RWPE2 (cell line): ENCODE data around the gene KHNYN.

Experiments used
- ATAC-seq: fragments of 200-7000 bp; cut with Tn5 transposase; 3 replicates; pipeline ENCODE4 v1.9.1; 2021; ENCODE audit warnings: low read depth
- DNase-seq: peaks from one replicate; pipeline ENCODE4 v3.0.0-alpha.2; 2020; ENCODE audit warnings: low spot score
- H3K27ac ChIP-seq: fragments of 450-650 bp; 2 replicates; pipeline ENCODE4 v1.5.1; 2017; ENCODE audit warnings: mild to moderate bottlenecking; ENCODE audit not compliant: poor library complexity, severe bottlenecking
- H3K27me3 ChIP-seq: fragments of 250-450 bp; sonication (Bioruptor Pico); 2 replicates; pipeline ENCODE4 v1.5.1; 2021; ENCODE audit warnings: mild to moderate bottlenecking, moderate library complexity; ENCODE audit not compliant: insufficient read depth, poor library complexity, severe bottlenecking
- H3K36me3 ChIP-seq: fragments of 250-450 bp; sonication (Bioruptor Pico); 2 replicates; pipeline ENCODE4 v1.5.1; 2020; ENCODE audit warnings: low read depth, mild to moderate bottlenecking, moderate library complexity
- H3K4me1 ChIP-seq: fragments of 250-450 bp; sonication (Bioruptor Pico); 2 replicates; pipeline ENCODE4 v1.5.1; 2021; ENCODE audit warnings: mild to moderate bottlenecking, moderate library complexity; ENCODE audit not compliant: insufficient read depth, poor library complexity, severe bottlenecking
- H3K4me3 ChIP-seq: fragments of 250-450 bp; sonication (Bioruptor Pico); 2 replicates; pipeline ENCODE4 v1.5.1; 2021; ENCODE audit warnings: mild to moderate bottlenecking, moderate library complexity; ENCODE audit not compliant: severe bottlenecking
- H3K9me3 ChIP-seq: fragments of 250-450 bp; sonication (Bioruptor Pico); 2 replicates; pipeline ENCODE4 v1.5.1; 2021; ENCODE audit warnings: mild to moderate bottlenecking, moderate library complexity; ENCODE audit not compliant: severe bottlenecking
- CTCF ChIP-seq: fragments of 450-650 bp; IDR thresholded peaks from one replicate; pipeline ENCODE4 v1.5.1; 2017; ENCODE audit warnings: mild to moderate bottlenecking, moderate library complexity; ENCODE audit not compliant: poor library complexity, severe bottlenecking

The KHNYN gene

GRCh38 chr14:24434676-24435075 lies 4.9 kb downstream of the KHNYN start:
- Histone ChIP-seq H3K27ac (no peak overlapping the region), H3K9me3 (no peaks in the 10 kb centered on the region), H3K4me3 (no peak overlapping the region), H3K4me1 (peaks cover 5% of the 10 kb centered on the region), H3K27me3 (no peaks in the 10 kb centered on the region), H3K36me3 (peaks cover 74% of the 10 kb centered on the region)
- DNase-seq (no peak), ATAC-seq (no peak)
- no peak for TF ChIP-seq CTCF

- Histone ChIP-seq H3K4me1 (peaks cover 5% of the 10 kb centered on the region), H3K27ac (no peak overlapping the region), H3K4me3 (no peak overlapping the region), H3K36me3 (peaks cover 80% of the 10 kb centered on the region), H3K27me3 (no peaks in the 10 kb centered on the region), H3K9me3 (no peaks in the 10 kb centered on the region)
- no peak for ATAC-seq
- no peak for TF ChIP-seq CTCF
- DNase-seq, result no peak
Measured at GRCh38 chr14:24435192-24435810, 5.5 kb downstream of the KHNYN start.

- H3K27ac ChIP-seq, result no peak overlapping the region
- ATAC-seq, result no peak
Measured at GRCh38 chr14:24435998-24436354, 6.2 kb downstream of the KHNYN start.

GRCh38 chr14:24436355-24437019 lies 6.7 kb downstream of the KHNYN start:
- ATAC-seq (peak; percentile 37), DNase-seq (no peak)
- H3K4me1 ChIP-seq, result peaks cover 4% of the 10 kb centered on the region

More at GRCh38 chr14:24435998-24436354, 6.2 kb downstream of the KHNYN start:
- no peak for DNase-seq
- peaks cover 87% of the 10 kb centered on the region for H3K36me3 ChIP-seq
- H3K27me3 ChIP-seq, result no peaks in the 10 kb centered on the region
- TF ChIP-seq CTCF, result no peak
- H3K4me3 ChIP-seq, result no peak overlapping the region
- no peaks in the 10 kb centered on the region for H3K9me3 ChIP-seq
- H3K4me1 ChIP-seq, result peaks cover 4% of the 10 kb centered on the region

More at GRCh38 chr14:24436355-24437019, 6.7 kb downstream of the KHNYN start:
- H3K27ac ChIP-seq, result no peak overlapping the region
- H3K36me3 ChIP-seq, result peaks cover 88% of the 10 kb centered on the region
- no peak overlapping the region for H3K4me3 ChIP-seq
- peak; percentile 93 for TF ChIP-seq CTCF
- H3K27me3 ChIP-seq, result no peaks in the 10 kb centered on the region
- H3K9me3 ChIP-seq, result no peaks in the 10 kb centered on the region
